HL-60/S4 treated with retinoic acid at 250 ng/mL for 4 days and 3 days (cell line): ENCODE results near the gene MYH1.
"Not testable (repeated sequence)": the region's sequence is repeated elsewhere in the genome, so short reads cannot be mapped to it uniquely, and the experiment has no call there.

ENCODE experiments used
- in situ Hi-C: fragments of 300-500 bp; cut with MboI; formaldehyde crosslinking; loops from 2 replicates; pipeline ENCODE4 v1.7.0; 2022; ENCODE audit warnings: low sequenced_read_pairs

Gene MYH1

DNA sequence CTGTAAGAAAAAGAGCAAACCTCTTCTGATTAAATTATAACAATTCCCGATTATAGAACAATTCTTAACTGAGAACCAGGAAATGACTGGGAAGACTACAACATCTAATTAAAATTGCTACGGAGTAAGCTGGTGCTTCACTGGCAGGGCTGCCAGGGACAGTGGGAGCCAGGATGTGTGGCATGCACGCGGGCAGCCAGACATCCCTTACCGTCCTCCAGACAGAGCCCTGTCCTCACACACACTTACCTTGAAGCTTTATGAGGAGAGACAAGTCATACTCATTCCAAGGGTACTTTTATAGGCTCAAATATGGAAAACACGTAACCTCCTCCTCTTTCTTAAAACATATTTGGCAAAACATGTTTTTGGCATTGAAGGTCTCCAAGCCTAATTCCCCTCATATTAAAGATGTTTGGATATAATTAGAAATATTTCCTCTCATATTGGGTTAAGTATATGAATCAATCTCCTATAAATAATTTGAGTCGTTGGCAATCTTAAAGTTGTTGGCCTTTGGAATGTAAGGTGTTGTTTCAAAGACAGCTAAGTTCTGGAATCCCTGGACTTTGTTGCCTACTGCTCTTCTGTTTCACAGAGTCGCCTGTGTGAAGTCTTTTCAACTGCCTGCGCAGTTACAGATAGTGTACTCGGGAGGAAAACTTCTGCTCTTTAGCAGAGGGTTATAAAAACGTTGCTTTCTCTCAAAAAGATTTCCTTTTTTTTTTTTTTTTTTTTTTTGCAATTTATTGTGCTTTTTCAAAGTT lies at the start of gene MYH1:
Gene MYH1, minus strand, starts transcription at position 272 of the 767 bp plus-strand sequence. CDS start 1,900 bp downstream, outside the sequence.
- in situ Hi-C loops = no loop called here

DNA sequence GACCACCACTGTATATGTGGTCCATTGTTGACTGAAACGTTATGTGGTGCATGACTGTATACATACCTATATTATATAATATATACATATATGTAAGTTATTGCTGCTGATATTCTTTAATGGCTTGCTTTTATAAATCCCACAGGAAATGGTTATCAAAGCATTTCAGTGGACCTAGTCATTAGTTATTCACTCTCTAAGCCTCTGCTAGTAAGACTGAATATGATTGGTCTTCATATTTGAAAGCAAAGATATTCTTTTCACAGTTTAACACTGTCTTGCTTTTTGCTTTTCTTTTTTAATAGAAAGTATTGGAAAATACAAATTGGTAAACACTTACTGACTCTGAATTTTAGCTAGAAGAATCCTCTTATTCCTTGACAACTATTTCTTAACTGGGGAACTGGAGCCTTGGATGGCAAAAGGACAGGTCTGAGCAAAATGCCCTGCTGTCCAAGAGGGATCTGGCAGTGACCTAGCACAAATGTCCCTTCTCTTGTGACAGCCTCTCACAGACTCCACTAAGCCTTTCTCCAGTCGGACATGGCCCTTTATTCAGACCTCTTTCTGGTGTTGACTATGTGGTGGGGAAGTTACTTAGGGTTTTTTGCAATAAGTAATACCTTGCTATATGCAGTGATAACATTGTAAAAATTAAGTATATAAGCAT lies 45.8 kb upstream of the MYH1 start:
- in situ Hi-C loops = no loop called here

- in situ Hi-C loops = no loop called here
These were observed 39.7 kb upstream of the MYH1 start for GRCh38 chr17:10558049-10558448.

DNA sequence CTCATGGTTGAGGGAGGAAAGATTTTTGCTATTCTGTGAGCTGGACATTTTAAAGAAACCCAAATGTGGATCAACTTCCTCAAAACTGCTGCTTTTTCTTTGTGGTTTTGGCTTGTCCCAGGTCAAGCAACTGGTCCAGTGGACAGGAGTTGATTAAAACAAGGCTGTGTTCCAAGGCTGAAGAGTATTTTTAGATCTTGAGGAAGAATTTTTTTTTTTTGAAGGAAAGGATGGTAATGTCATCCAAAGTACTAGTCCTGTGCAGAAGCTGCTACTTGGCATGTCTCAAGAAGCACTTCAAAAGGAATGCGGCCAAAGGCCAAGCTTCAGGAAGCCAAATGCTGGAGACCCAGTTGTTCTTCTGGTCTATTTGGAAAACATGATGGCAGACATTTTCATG lies 39.1 kb upstream of the MYH1 start:
- in situ Hi-C loops = no loop called here

- in situ Hi-C loops = no loop called here
These were observed 38.1 kb upstream of the MYH1 start for GRCh38 chr17:10556301-10557005.

GRCh38 chr17:10550014-10550413 lies 31.7 kb upstream of the MYH1 start:
- in situ Hi-C loops = no loop called here

DNA sequence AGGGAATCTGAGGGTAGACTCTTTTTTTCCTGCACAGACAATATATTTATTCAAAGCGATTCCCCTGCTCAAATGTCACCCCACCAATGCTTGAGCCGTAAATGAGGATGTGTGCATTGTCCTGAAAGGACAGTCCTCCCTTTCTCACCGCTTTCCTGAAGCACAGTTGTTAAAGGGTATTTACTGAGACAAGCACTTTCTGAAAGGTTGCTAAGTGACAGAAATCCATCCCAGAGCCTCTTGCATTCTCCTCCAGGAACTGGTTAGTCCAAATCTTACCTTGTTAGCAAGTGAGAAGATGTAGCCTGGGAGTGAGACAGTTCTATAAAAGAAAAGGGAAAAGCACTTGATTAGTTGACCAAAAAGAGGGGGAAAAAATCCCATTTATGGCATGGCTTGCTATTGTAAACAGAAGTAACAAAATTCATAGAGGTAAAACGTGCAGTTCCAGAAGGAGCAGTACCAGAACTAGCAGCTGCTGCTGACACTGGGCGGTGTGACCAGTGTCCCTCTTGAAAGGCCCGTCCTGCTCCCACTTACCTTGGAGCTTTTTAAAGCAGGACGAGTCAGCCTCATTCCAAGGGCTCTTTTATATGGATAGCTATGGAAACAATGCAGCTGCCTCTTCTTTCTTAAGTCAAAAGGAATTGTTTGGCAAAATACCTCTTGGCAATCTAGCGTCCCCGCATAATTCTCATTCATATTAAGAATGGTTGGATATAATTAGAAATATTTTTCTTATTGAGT lies 30.9 kb upstream of the MYH1 start, which contains the start of gene MYH2:
Gene MYH2, minus strand, starts transcription at position 563 of the 747 bp plus-strand sequence. CDS start 1,738 bp downstream, outside the sequence.
- in situ Hi-C loops = no loop called here

DNA sequence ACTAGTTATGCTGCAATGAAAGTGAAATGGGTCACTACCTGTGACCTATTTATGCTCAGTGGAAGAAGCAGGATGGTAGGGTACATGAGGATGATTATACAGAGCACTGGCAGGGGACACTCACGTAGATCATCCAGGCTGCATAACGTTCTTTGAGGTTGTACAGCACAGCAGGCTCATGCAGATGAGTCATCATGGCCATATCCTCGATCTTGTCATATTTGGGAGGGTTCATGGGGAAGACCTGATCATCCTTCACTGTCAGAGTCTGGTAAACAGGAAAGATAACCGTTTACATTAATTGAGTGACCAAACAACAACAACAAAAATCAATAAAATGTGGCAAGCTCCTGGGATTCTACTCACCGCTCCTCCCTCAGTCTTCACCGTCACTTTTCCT lies 29.0 kb upstream of the MYH1 start:
- in situ Hi-C loops = no loop called here

GRCh38 chr17:10543486-10543885 lies 25.1 kb upstream of the MYH1 start:
- in situ Hi-C loops = not testable (repeated sequence)

DNA sequence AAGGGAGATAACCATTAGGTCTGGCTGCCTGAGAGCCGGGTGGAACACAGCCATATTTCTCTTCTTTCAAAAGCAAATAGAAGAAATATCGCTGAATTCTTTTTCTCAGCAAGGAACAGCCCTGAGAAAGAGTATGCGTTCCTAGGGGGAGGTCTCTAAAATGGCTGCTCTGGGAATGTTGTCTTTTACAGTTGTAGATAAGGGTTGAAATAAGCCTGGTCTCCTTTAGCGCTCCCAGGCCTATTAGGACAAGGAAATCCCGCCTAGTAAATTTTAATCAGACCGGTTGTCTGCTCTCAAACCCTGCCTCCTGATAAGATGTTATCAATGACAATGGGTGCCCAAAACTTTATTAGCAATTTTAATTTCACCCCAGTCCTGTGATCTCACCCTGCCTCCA lies 22.8 kb upstream of the MYH1 start:
- in situ Hi-C loops = not testable (repeated sequence)

- in situ Hi-C loops = no loop called here
These were observed 13.7 kb upstream of the MYH1 start for GRCh38 chr17:10532026-10532425.

GRCh38 chr17:10527419-10527818 lies 9.1 kb upstream of the MYH1 start:
- in situ Hi-C loops = no loop called here

GRCh38 chr17:10526517-10526916 lies 8.2 kb upstream of the MYH1 start:
- in situ Hi-C loops = no loop called here

DNA sequence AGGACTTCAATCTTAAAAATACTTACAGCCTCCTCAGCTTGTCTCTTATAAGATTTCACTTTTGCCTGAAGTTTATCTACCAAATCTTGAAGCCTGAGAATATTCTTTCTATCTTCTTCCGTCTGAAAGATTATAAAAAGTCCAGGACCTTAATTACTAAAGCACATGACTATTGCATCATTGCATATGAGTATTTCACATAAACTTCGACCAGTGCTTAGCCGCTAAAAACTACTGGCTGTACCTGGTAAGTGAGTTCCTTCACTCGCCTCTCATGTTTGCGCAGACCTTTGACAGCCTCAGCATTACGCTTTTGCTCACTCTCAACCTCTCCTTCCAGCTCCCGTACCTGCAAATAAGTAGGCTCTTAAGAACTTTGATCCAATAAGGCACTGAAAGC lies 4.7 kb upstream of the MYH1 start:
- in situ Hi-C loops = no loop called here

- in situ Hi-C loops = no loop called here
These were observed 3.6 kb upstream of the MYH1 start for GRCh38 chr17:10521949-10522348.

GRCh38 chr17:10516638-10517037 lies 1.7 kb downstream of the MYH1 start:
- in situ Hi-C loops = no loop called here

DNA sequence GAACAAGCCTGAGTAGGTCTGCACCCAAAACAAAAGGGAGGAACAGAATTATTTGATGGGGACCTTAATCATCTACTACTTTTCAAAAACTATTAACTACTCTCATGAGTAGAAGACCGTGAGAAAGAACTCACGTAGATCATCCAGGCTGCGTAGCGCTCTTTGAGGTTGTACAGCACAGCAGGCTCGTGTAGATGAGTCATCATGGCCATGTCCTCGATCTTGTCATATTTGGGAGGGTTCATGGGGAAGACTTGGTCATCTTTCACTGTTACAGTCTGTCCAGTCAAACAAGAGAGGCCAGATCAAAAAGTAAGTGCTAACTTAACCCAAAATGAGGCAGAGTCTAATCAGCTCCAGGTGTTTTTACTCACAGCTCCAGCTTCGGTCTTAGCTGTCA lies 2.3 kb downstream of the MYH1 start:
- in situ Hi-C loops = no loop called here

DNA sequence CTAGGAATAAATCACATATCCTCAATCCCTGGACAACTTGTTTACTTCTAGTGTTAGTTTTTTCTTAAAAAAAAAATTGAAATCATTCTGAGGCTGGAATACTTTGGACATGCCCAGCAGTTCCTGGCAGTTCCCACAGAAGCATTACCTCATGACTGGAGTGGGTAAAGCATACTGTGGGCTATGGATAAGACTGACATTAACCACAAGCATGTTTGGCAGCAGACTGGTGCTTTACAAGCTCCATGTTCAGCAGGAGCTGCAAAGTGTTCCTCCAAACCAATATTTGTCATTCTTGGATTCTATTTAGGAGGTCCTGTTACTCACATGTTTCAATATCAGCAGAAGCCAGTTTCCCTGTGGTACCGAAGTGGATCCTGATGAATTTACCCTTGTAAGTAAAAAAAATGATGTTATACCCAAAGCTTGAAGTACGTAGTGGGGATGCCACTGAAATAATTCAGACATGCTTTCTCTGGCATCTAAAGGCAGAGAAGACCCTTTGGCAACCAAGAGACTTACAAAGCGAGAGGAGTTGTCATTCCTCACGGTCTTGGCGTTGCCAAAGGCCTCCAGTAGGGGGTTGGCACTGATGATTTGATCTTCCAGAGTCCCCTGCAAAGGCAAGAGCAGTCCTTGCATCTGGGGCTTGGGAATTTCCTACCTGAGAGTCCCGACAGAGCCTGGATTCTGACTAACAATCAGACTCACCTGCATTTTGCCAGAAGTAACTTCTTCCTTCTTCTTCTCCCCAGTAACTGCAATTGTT lies 4.9 kb downstream of the MYH1 start:
- in situ Hi-C loops = no loop called here

DNA sequence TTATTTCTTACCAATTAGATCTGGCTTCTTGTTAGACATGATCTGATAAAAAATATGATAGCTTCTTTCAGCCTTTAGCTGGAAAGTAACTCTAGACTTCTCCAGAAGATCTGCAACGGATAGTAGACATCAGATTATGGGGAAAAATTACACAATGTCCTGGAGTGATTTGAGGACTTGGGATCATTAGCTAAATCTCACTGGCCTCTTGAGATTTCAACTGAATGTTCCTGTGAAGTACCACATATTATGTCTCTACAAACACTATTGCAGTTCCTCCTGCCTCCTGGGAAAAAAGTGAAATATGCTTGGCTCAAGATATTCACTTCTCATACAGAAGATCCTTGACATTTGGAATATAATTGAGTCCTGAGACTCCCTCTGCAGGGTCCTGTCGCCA lies 5.5 kb downstream of the MYH1 start:
- in situ Hi-C loops = no loop called here

DNA sequence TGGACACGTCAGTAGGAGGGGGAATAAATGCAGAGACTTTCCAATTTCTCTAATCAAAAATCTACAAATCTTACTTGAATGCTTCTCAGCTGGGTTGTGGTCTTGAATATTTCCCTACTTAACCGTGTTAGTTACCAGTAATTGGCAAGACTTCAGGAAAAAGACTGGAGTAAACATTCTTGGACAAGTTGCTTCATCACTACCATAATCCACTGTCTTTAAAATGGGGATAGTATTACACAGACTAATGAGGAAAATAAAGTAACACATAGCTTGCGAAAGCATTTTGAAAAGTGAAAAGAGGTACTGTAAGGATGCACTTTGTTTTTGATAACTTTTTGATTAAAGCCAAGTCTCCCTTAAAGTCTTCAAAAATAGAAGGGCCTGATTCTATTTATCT lies 18.4 kb downstream of the MYH1 start:
- in situ Hi-C loops = no loop called here
